Activated CD8-positive, alpha-beta memory T cell treated with anti-CD3 and anti-CD28 coated beads, Interleukin-2, amount 50 U/mL, for 48 hours (primary cell): ENCODE data around the gene EDARADD.

ENCODE experiments used
- DNase-seq: peaks from one replicate; pipeline ENCODE4 v3.0.0-alpha.2; 2020

EDARADD gene

GRCh38 chr1:236395230-236395946 is 1.3 kb downstream of the EDARADD start:
- DNase-seq = peak; percentile 82

GRCh38 chr1:236395947-236396664 is 2.0 kb downstream of the EDARADD start:
- peak; percentile 59 for DNase-seq

DNA sequence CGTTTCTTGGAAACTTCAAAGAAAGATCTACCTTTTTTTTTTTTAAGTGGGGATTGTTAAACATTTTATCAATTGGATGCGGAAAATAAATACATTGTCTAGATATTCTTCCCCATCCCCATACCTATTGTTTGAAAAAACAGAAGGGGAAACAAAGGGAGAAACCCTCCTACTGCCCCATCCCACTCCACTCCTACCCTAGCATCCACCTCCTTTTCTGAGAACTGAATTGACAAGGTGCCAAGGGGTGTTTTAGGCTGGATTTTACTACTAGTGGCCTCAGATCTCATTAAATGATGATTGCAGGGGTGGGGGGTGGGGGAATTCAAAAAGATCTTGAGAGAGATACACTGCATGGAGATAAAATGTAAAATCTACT is 2.6 kb downstream of the EDARADD start:
- no peak for DNase-seq

DNA sequence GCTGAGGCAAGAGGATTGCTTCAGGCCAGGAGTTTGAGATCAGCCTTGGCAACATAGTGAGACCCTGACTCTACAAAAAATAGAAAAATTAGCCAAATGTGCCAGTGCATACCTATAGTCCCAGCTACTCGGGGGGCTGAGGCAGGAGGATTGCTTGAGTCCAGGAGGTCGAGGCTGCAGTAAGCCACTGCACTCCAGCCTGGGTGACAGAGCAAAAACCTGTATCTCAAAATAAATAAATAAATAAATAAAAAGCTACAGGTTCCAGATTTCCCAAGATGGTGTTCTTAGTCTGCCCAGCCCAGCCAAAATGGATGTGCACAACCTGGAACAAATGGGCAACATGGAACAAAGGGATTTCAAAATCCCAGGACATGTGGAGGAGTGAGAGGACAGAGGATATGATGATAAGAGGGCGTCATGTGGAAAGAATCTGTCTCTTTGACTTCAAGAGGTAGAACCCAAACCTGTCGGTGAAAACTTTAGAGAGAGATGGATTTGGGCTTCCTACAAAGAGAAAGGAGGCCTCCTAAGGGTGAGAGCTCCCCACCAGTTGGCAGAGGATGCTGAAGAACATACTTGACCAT is 3.2 kb downstream of the EDARADD start:
- no peak for DNase-seq

GRCh38 chr1:236398538-236398937 is 4.5 kb downstream of the EDARADD start:
- DNase-seq = no peak

DNA sequence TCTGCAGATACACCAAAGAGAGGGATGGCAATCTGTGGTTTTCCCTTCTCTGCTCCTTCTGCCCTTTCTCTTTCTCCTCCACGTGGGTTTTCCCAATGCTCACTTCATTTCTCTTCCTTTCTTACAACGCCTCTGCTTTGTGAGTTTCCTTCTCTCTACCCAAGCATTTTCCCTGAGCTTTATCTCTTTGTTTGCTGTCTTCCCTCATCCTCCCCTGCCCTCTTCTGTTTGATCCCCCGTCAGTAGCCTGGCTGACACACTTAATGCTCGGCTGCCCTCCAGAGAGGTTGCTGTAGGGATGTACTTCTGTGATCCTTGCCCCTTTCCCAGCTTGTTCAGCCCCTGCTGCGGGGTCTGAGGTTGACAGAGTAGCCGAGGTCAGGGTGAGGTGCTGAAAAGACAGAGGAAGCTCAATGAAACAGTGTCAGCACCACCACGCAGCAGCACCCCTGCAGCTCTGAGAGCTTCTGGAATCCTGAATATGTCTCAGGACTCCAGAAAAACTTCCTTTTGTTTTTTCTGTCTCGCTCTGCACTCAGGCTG is 6.0 kb downstream of the EDARADD start:
- DNase-seq = no peak

- DNase-seq = no peak
These were observed 7.6 kb downstream of the EDARADD start for GRCh38 chr1:236401698-236402097.

DNA sequence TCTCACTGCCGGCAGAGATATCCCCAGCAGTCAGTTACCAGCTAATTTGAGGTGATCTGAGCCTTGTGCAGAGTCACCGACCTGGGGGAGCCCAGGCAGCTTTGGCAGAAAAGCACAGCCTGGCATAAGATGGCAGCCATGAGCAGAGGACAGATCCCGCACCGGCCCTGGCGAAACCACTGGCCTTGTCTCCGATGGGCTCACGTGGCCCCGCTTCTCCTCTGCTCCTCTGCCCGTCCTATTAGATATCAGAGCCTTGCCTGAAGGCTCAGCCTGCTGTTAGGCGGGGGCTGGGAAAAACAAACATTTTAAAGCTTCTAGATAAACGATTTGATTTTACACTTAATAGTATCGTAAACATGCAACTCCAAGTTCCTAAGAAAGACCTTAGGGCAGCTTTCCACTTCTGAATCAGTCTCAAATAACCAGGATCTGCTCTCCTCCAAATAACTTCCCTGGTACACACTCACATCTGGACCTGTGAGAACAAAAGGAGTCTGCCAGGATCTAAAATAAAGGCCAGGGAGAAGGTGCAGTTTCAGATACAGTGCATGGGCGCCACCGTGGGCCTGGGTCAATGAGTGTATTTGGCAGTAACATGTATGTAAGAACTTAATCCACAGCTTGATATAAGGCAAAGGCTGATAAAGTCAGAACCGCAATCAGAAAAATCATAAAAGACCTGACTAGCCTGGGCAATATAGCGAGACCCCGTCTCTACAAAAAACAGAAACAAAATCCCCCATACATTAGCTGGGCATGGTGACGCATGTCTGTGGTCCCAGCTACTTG is 10.0 kb downstream of the EDARADD start:
- DNase-seq = no peak

DNA sequence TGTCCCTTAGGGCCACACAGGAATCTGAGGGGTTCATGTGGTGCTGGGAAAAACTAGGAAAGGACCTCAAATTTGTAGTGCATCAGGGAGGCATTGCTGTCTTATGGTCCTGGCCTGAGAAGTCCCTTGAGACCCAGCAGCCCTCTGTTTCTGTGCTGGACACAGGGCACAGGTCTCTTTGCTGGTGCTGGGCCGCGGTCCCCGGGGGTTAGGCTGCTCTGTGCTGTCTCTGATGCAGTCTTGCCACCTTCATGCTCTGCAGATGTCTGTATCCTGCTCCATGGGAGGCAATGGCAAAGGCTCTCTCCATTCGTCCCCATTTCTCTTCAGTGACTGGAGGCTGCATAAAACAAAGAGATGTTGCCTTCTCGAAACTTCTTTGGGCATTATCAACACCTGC is 13.0 kb downstream of the EDARADD start:
- no peak for DNase-seq

GRCh38 chr1:236413688-236414087 is 19.6 kb downstream of the EDARADD start:
- no peak for DNase-seq

DNA sequence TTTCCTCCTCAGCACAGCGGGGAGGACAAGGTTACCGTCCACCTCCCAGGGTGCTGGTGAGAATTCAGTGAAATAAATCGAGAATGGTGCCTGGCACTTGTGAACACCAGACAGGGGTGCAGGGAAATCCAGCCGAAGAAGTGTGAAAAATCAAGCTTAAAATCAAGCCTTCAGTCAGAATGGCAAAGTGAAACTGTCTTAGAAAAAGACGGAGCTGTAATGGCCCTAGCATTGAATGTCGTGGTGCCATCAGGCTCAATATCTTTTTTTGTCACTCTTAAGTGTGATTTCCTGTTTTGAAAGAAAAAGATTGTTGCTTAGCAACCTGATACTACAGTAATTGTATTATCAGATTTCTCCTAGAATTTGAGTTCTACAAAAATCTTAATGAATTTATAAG is 22.1 kb downstream of the EDARADD start:
- no peak for DNase-seq

GRCh38 chr1:236417336-236417735 is 23.2 kb downstream of the EDARADD start:
- DNase-seq = peak; percentile 37

- peak; percentile 20 for DNase-seq
These were observed 25.4 kb downstream of the EDARADD start for GRCh38 chr1:236419502-236419901.

- peak; percentile 53 for DNase-seq
These were observed 26.9 kb downstream of the EDARADD start for GRCh38 chr1:236421022-236421421.

DNA sequence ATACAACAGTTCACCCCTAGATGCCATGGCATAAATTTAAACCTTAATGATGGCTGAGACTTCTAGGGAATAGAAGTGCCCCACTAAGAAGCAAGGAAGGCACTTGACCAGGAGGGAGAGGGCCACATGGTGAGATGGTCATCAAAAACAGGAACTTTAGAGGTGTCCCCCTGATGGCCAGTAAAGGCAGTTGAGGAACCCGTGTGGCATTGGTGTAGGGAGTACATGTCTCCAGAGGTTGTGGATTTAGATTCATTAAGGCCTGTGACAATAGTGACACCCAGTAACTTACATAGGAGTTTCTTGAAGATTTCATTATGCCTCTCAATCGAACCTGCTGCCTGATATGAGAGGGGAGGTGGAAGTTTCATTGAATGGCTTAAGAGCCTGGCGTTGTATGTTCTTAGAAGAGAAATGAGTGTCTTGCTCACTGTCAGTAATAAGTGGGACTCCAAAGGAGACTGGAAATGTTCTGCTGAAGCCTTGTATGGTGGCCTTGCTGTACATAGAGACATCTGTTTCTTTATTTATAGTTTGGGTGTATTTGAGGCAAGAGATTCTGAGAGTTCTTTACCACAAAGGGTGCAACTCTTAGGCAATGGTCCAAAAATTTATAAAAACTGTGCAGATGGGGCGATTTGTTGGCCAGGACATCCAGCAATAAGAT is 27.9 kb downstream of the EDARADD start:
- peak; percentile 35 for DNase-seq

DNA sequence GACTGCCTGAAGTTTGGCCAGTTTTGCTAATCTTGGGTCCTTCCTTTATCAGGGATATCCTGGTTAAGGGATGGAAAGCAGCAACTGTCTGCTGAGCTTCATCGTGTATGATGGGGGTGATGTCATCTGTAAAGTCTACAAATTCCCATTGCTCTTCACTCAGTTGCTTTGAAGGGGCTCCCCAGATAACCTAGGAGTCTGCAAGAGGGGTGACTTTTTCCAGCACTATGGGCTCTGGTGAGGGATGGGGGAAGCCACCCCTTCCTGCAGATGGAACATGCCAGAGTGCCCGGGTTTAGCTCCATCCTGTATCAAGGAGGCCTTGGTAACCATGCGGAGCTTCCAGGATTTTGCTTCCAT is 28.4 kb downstream of the EDARADD start:
- DNase-seq = peak; percentile 33

- peak; percentile 51 for DNase-seq
These were observed 31.1 kb downstream of the EDARADD start for GRCh38 chr1:236425031-236425663.

DNA sequence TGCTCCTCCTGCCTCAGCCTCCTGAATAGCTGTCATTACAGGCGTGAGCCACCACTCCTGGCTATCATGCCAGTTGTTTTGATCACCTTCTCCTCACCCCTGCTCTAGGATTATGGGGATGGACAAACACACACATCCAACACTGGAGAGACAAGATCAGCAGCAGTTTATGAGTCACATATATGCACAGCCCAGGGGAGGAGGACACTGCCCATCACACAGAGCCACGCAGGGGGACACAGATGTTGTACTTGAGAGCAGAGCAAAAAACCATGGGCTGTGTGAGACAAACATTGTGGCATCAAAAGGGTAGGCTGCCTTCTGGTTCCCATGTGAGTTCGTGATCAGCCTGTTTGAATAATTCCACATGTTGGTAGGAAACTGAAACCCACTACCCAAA is 32.1 kb downstream of the EDARADD start:
- peak; percentile 15 for DNase-seq

GRCh38 chr1:236429715-236430274 is 35.7 kb downstream of the EDARADD start:
- no peak for DNase-seq

- peak; percentile 4 for DNase-seq
These were observed 39.8 kb downstream of the EDARADD start for GRCh38 chr1:236433819-236434315.

GRCh38 chr1:236438614-236439013 is 44.5 kb downstream of the EDARADD start:
- no peak for DNase-seq

DNA sequence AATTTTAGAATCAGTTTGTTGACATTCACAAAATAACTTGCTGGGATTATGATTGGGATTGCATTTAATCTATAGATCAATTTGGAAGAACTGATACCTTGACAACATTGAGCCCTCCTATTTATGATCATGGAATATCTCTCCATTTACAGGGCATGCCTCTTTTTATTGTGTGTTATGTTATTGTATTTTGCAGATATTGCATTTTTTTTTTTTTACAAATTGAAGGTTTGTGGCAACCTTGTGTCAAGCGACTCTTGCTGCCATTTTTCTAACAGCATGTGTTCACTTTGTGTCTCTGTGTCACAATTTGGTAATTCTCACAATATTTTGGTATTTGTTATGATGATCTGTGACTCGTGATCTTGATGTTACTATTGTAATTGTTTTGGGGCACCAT is 46.3 kb downstream of the EDARADD start:
- DNase-seq = no peak
